Peyer's patch (tissue), 4 donors: Measurements from ENCODE around the gene PPP1R3D.

ENCODE experiments used
- CTCF ChIP-seq, 6 experiments: fragments of 450-650 bp in 4 of 6; fragments of 200-600 bp in 2 of 6; sonication (generic) in 1 of 6; IDR thresholded peaks; one replicate each; pipeline ENCODE4 v1.5.1; 2017 to 2019; ENCODE audit warnings: antibody characterized with exemption in 6 of 6, mild to moderate bottlenecking in 3 of 6, moderate library complexity in 1 of 6
- POLR2A ChIP-seq, 2 donors: fragments of 450-650 bp; IDR thresholded peaks; one replicate each; pipeline ENCODE4 v1.5.1; 2017; ENCODE audit warnings: antibody characterized with exemption in 2 of 2, mild to moderate bottlenecking in 2 of 2, moderate library complexity in 2 of 2

- TF ChIP-seq CTCF (IDR thresholded peaks at IDR 0.05) = no peak
- TF ChIP-seq POLR2A (IDR thresholded peaks at IDR 0.05) = no peak
These were observed 52.1 kb downstream of the PPP1R3D start for GRCh38 chr20:59888050-59888449.
